Suprapubic skin (tissue), 4 donors: ENCODE data around the gene CAPN13. TPM values are rescaled to one million over a fixed set of nuclear protein-coding genes. Genes with fewer than 3 reads are reported as not detected.

Experiments used
- DNase-seq, 2 donors: peaks; one replicate each; pipeline ENCODE4 v3.0.0-alpha.2; 2019; ENCODE audit warnings: low spot score in 2 of 2
- H3K27ac ChIP-seq: fragments of 200-600 bp; sonication (generic); one replicate; pipeline ENCODE4 v1.5.1; 2019
- H3K27me3 ChIP-seq: fragments of 200-600 bp; sonication (generic); one replicate; pipeline ENCODE4 v1.5.1; 2019
- H3K36me3 ChIP-seq: fragments of 200-600 bp; sonication (generic); one replicate; pipeline ENCODE4 v1.5.1; 2019
- H3K4me1 ChIP-seq: fragments of 200-600 bp; sonication (generic); one replicate; pipeline ENCODE4 v1.5.1; 2019
- H3K4me3 ChIP-seq: fragments of 200-600 bp; sonication (generic); one replicate; pipeline ENCODE4 v1.5.1; 2019; ENCODE audit warnings: mild to moderate bottlenecking
- H3K9me3 ChIP-seq: fragments of 200-600 bp; sonication (generic); one replicate; pipeline ENCODE4 v1.5.1; 2019
- EP300 ChIP-seq: sonication (generic); formaldehyde crosslinking; IDR thresholded peaks from one replicate; pipeline ENCODE4 v1.6.1; 2017; ENCODE audit warnings: antibody characterized with exemption
- POLR2A ChIP-seq, 2 donors: fragments of 450-650 bp; IDR thresholded peaks; one replicate each; pipeline ENCODE4 v1.6.1; 2017; ENCODE audit warnings: antibody characterized with exemption in 2 of 2, mild to moderate bottlenecking in 2 of 2, moderate library complexity in 2 of 2
- POLR2AphosphoS5 ChIP-seq, 3 donors: sonication (generic); formaldehyde crosslinking; IDR thresholded peaks; one replicate each; pipeline ENCODE4 v1.6.1; 2017; ENCODE audit warnings: antibody characterized with exemption in 3 of 3
- WGBS: methylation state at CpG from one replicate; pipeline ENCODE4 v1.1.5; 2018; 5-methylcytosine and 5-hydroxymethylcytosine counted together
- total RNA-seq, 4 donors: library from RNA; depleted of rRNA; stranded (reverse); fragments of >200 nt; gene quantifications; one replicate each; pipeline ENCODE4 v1.1.0, GENCODE V29; 2016
- TF ChIP-seq, protein P1 (sequence below), 2 donors: fragments of 200-600 bp in 1 of 2; fragments of 450-650 bp in 1 of 2; sonication (generic) in 1 of 2; IDR thresholded peaks; one replicate each; pipeline ENCODE4 v1.5.1; 2016 to 2019; ENCODE audit warnings: antibody characterized with exemption in 2 of 2, mild to moderate bottlenecking in 1 of 2, moderate library complexity in 1 of 2

Gene CAPN13
- total RNA-seq, 4 donors from 2014 or later, result 0.26 to 1.5 (median 0.50) TPM

DNA sequence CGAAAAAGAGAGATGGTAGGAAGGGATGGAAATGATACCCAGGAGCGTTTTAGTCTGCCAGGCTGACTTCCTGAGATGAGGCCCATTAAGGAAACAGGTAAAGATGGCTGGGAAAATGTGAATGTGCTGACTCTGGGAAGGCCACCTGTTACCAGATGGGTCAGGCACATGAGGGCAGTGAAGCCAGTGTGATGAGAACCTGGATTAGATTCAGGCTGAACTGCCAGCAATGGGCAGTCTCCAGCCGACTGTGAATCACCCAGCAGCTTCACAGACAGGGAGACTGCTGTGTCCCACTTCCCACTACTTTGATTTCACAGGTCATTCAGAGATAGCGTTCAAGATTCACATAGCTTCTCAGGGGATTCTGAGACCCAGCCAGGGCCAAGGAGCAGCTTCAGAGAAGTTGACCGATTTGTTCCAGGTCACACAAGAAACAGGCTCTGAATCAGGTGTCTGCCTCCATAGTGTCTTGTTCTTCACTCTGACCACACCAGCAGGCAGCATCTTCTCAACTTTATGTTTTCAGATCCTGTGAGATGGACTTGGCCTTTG, 26.4 kb downstream of the CAPN13 start:
- Histone ChIP-seq H3K4me3 (no peak overlapping the region), H3K27ac (no peak overlapping the region), H3K9me3 (no peaks in the 10 kb centered on the region), H3K27me3 (peaks cover 20% of the 10 kb centered on the region), H3K36me3 (no peaks in the 10 kb centered on the region), H3K4me1 (no peaks in the 10 kb centered on the region)
- WGBS, result 83% methylated on average over 5 of the region's 5 CpGs
- DNase-seq, result peak in 1 of 2 donors; percentile 32
- TF ChIP-seq, protein P1, sequence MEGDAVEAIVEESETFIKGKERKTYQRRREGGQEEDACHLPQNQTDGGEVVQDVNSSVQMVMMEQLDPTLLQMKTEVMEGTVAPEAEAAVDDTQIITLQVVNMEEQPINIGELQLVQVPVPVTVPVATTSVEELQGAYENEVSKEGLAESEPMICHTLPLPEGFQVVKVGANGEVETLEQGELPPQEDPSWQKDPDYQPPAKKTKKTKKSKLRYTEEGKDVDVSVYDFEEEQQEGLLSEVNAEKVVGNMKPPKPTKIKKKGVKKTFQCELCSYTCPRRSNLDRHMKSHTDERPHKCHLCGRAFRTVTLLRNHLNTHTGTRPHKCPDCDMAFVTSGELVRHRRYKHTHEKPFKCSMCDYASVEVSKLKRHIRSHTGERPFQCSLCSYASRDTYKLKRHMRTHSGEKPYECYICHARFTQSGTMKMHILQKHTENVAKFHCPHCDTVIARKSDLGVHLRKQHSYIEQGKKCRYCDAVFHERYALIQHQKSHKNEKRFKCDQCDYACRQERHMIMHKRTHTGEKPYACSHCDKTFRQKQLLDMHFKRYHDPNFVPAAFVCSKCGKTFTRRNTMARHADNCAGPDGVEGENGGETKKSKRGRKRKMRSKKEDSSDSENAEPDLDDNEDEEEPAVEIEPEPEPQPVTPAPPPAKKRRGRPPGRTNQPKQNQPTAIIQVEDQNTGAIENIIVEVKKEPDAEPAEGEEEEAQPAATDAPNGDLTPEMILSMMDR (IDR thresholded peaks at IDR 0.05), result no peak
- TF ChIP-seq POLR2AphosphoS5 (IDR thresholded peaks at IDR 0.05), result no peak
- no peak for TF ChIP-seq EP300
- no peak for TF ChIP-seq POLR2A (IDR thresholded peaks at IDR 0.05)

DNA sequence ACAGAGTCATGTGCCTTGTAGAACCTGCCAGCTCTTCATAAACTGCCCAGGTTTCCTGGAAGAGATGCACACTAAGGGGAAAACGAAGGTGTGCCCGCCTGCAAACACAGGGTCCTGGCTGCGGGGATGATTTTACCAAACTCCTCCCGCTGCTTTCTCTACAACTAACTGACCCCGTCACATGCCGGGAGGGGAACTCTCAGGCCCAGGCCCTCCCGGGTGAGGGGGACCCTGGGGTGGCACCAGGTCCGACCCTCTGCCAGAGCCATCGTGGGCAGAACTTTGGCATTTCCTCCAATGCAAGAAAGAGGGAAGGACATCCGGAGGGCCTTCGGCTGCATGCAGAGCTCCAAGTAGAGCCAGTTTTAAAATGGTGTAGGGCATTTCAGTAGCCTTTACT, 28.6 kb downstream of the CAPN13 start:
- no peaks in the 10 kb centered on the region for H3K4me1 ChIP-seq
- no peaks in the 10 kb centered on the region for H3K36me3 ChIP-seq
- no peak overlapping the region for H3K27ac ChIP-seq
- 95% methylated on average over 8 of the region's 11 CpGs for WGBS
- H3K27me3 ChIP-seq, result peaks cover 15% of the 10 kb centered on the region
- TF ChIP-seq POLR2A (IDR thresholded peaks at IDR 0.05) (no peak), EP300 (no peak), POLR2AphosphoS5 (IDR thresholded peaks at IDR 0.05) (no peak)
- TF ChIP-seq, protein P1 (IDR thresholded peaks at IDR 0.05), result no peak
- H3K9me3 ChIP-seq, result no peaks in the 10 kb centered on the region
- peak in 1 of 2 donors; percentile 47 for DNase-seq
- H3K4me3 ChIP-seq, result no peak overlapping the region

DNA sequence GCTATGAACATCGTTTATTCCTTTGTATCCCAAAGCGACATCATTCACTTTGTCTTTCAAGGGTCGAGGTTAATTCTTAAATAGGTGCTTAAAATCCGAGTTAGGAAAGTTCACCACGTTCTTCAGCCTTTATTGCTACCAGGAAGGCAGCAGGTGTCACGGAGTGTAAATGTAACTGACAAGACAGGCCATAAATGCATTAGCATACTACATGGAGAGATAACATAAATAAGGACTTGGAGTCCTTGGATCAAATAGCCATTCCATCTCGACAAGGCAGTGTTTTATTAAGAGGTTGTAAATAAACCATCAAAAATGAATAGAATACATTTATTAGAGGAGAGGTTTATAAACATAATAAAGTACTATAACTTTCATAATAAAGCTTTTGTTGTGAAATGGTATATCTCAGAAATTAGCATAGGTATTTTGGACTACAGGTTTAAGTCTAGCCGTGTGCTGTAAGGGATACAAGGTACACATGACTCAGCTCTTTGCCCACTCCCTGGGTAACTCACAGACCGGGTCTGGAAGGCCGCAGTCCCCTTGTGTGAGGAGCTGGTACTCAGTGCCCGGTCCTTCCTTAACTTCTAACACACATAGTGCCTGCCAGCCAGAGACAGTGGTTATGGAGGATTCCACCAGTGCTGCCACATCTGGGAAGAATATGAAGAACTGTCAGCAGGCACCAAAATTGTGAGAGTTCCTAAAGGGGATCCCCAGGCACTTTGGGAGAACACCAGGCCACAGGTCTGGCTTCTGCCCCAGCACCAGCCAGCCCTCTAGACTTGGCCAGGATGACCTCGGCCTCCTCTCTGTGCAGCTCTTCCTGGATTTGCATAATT, 29.4 kb downstream of the CAPN13 start:
- WGBS, result 86% methylated on average over 12 of the region's 12 CpGs
- no peak overlapping the region for H3K4me3 ChIP-seq
- DNase-seq, result peak in 1 of 2 donors; percentile 35
- H3K36me3 ChIP-seq, result no peaks in the 10 kb centered on the region
- TF ChIP-seq, protein P1 (IDR thresholded peaks at IDR 0.05), result no peak
- TF ChIP-seq POLR2AphosphoS5 (IDR thresholded peaks at IDR 0.05) (no peak), POLR2A (IDR thresholded peaks at IDR 0.05) (no peak), EP300 (no peak)
- peaks cover 12% of the 10 kb centered on the region for H3K27me3 ChIP-seq
- H3K27ac ChIP-seq, result no peak overlapping the region
- no peaks in the 10 kb centered on the region for H3K4me1 ChIP-seq
- H3K9me3 ChIP-seq, result no peaks in the 10 kb centered on the region

DNA sequence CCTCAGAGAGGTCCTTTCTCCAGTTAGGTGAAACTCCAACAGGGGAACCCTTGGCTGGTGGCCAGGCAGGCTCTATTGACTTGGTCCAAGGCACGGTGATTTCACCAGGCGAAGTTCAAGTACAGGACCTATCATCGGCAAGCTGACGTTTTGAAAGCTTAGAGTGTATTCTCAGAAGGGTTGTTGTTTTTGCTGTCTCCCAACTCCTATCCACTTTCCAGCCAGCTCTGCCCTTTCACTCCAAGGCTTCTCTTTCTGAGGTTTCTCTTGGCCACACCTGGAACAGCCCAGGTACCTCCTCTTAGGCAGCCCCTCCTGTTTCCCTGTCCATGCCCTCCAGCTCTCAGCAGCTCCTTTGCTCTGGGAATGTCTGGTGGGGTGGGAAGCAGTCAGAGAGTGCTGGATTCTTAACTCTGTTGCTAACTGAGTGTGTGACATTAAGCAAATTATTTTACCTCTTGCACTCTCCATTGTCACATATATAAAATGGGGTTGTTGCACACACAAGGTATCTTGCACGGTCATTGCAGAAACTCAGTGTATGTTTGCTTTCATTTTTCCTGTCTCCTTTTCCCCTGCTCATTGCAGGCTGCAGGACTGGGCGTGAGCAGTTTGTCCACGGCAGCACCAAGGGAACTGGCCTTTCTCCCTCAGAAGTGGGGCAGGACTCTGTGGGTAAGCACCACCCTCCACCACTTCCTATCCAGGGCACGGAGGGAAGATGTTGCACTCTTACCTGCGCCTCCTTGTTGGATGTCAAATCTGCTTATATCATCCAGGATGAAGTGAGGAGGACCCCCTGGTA, 30.2 kb downstream of the CAPN13 start:
- no peak overlapping the region for H3K4me3 ChIP-seq
- peaks cover 9% of the 10 kb centered on the region for H3K27me3 ChIP-seq
- TF ChIP-seq EP300, result no peak
- no peak for TF ChIP-seq POLR2A (IDR thresholded peaks at IDR 0.05)
- TF ChIP-seq, protein P1 (IDR thresholded peaks at IDR 0.05), result no peak
- no peak for TF ChIP-seq POLR2AphosphoS5 (IDR thresholded peaks at IDR 0.05)
- H3K36me3 ChIP-seq, result no peaks in the 10 kb centered on the region
- DNase-seq, result peak in 1 of 2 donors; percentile 62
- 71% methylated on average over 9 of the region's 9 CpGs for WGBS
- H3K9me3 ChIP-seq, result no peaks in the 10 kb centered on the region
- no peak overlapping the region for H3K27ac ChIP-seq
- no peaks in the 10 kb centered on the region for H3K4me1 ChIP-seq

DNA sequence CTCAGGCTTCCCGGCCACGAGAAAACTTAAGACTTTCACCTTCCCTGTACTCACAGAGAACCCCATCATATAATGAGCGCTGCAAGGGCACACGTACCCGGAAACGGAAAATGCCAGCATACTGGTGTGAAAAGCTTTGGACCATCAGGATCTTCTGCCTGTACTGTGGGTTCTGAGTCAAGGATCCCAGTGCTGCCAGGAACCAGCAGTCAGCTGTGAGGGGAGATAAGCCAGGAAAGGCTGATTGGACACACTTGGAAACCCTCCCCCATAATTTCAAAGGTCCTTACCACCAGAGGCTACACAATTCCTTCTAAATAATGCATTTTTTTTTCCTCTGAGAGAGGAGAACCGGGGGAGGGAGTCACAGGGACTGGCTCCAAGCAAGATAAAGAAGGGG, 31.4 kb downstream of the CAPN13 start:
- WGBS, result 66% methylated on average over 7 of the region's 7 CpGs
- Histone ChIP-seq H3K9me3 (no peaks in the 10 kb centered on the region), H3K4me1 (no peaks in the 10 kb centered on the region), H3K4me3 (no peak overlapping the region), H3K27me3 (peaks cover 9% of the 10 kb centered on the region), H3K36me3 (no peaks in the 10 kb centered on the region), H3K27ac (no peak overlapping the region)
- no peak for DNase-seq
- no peak for TF ChIP-seq POLR2A (IDR thresholded peaks at IDR 0.05)
- TF ChIP-seq POLR2AphosphoS5 (IDR thresholded peaks at IDR 0.05), result no peak
- no peak for TF ChIP-seq EP300
- TF ChIP-seq, protein P1 (IDR thresholded peaks at IDR 0.05), result no peak
